Brain microvascular endothelial cell (primary cell): ENCODE results near the gene DPH3.
A peak's percentile ranks its signal among the peaks of the same experiment; 100 is the strongest.

Source experiments
- DNase-seq: peaks from one replicate; pipeline ENCODE4 v3.0.0-alpha.2; 2020
- H3K27ac ChIP-seq: fragments of 250-450 bp; sonication (Bioruptor Pico); 2 replicates; pipeline ENCODE4 v1.5.1; 2020; ENCODE audit warnings: mild to moderate bottlenecking, moderate library complexity
- H3K27me3 ChIP-seq: fragments of 250-450 bp; sonication (Bioruptor Pico); replicated peaks from 2 replicates; pipeline ENCODE4 v1.5.1; 2020; ENCODE audit warnings: mild to moderate bottlenecking
- H3K36me3 ChIP-seq: fragments of 250-450 bp; sonication (Bioruptor Pico); replicated peaks from 2 replicates; pipeline ENCODE4 v1.5.1; 2020; ENCODE audit warnings: mild to moderate bottlenecking
- H3K4me3 ChIP-seq: 2 replicates; pipeline ENCODE4 v1.5.1; 2011; ENCODE audit warnings: low read depth, mild to moderate bottlenecking, control low read depth, low read length, moderate library complexity
- in situ Hi-C: cut with HindIII; loops from 2 replicates; pipeline ENCODE4 v1.10.0; 2017; ENCODE audit warnings: low sequenced_read_pairs, low pct_ligation_motif_present
- TF ChIP-seq, protein P1 (sequence below): IDR thresholded peaks from 2 replicates; pipeline ENCODE4 v1.5.1; 2011; ENCODE audit warnings: low read depth, mild to moderate bottlenecking, moderate library complexity, low read length, control low read depth, inconsistent platforms; ENCODE audit errors: missing control alignments

Gene DPH3

DNA sequence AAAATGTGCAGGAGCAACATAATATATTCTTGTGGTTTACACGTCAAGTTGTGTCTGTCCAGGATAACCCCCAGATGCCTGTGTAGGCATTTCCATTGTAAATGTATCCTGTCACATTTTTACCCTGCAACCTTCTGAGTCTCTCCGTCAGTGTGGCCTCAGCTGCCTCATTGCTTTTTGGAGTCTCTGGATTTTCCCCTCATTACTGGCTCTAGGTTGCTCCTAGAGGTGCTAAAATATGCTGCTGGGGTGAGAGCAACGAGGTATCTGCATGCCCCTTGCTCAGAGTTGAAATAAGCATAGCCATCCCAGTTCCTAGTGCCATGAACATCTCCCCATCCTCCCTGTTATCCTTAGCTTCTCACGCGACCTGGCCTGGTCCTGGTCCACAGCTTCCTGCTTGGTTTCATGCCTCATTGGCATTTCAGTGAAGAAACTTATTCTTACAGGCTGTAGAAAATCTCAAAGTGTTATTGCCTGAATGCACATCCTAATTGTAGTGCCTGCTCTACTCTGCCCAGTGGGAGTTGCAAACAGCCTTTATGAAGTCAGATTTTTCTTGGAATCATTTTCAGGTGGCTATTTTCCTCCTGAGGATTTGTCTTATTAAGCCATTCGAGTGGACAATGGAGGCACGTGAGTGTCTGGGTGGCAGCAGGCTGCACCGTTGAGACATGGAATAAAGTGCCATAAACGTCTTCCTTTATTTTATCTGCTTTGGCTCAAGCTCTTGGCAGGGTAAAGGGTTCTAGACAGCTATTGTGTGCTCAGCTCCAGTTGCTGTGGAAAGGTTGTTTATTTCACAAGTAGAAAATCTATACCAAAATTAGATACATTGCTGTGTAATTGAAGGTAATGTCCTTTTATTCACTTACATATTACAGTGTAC lies 33.5 kb upstream of the DPH3 start:
- in situ Hi-C loops, result no loop called here
- no peak overlapping the region for H3K4me3 ChIP-seq
- no peaks in the 10 kb centered on the region for H3K27me3 ChIP-seq
- H3K27ac ChIP-seq, result no peak overlapping the region
- TF ChIP-seq, protein P1, sequence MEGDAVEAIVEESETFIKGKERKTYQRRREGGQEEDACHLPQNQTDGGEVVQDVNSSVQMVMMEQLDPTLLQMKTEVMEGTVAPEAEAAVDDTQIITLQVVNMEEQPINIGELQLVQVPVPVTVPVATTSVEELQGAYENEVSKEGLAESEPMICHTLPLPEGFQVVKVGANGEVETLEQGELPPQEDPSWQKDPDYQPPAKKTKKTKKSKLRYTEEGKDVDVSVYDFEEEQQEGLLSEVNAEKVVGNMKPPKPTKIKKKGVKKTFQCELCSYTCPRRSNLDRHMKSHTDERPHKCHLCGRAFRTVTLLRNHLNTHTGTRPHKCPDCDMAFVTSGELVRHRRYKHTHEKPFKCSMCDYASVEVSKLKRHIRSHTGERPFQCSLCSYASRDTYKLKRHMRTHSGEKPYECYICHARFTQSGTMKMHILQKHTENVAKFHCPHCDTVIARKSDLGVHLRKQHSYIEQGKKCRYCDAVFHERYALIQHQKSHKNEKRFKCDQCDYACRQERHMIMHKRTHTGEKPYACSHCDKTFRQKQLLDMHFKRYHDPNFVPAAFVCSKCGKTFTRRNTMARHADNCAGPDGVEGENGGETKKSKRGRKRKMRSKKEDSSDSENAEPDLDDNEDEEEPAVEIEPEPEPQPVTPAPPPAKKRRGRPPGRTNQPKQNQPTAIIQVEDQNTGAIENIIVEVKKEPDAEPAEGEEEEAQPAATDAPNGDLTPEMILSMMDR, result no peak
- H3K36me3 ChIP-seq, result no peaks in the 10 kb centered on the region
- DNase-seq, result no peak

DNA sequence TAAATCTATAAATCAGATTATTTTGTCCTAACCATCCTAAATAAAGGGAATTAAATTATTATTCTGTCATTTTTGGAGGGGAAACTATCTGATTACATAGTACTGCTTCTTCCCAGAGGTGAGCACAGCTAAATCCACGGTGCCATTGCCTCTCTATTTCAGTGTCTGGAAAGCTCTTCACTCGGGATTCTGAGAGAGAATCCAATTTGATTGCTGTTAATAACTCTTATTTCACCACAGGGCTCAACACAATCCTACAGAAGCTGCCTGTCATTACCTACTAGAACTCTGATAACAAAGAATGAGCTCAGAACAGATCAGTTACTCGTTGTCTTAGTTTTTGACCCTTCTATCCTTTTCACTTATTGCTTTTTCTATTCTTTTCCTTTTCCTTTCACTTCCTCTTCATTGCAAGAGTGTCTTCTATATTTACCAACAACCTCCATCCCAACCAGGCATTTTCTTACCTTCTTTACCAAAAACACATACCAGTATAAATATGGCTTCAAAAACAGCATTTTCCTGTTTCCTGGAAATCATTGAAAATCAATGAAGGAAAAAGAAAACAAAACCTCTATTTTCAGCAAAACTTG lies 30.7 kb upstream of the DPH3 start:
- Histone ChIP-seq H3K36me3 (no peaks in the 10 kb centered on the region), H3K4me3 (no peak overlapping the region), H3K27me3 (no peaks in the 10 kb centered on the region), H3K27ac (no peak overlapping the region)
- TF ChIP-seq, protein P1, result no peak
- in situ Hi-C loops, result no loop called here
- no peak for DNase-seq

DNA sequence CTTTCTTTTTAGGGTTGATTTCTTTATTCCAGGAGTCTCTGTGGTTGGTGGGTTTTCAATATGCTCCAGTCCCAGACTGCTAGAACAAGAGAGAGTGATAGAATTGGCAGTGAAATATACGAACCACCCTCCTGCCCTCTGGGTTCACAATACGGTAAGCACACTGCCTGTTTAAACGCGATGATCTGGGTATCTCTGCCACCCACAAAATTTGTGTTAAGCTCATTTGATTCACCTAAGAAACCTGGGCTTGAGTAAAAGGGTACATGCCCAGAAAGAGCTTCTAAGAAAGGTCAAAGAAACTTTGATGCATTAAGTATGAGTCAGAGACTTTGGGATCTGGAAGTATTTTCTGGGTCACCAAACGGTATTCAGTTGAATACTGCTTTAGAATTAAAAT lies 30.1 kb upstream of the DPH3 start:
- H3K27me3 ChIP-seq, result no peaks in the 10 kb centered on the region
- no peak overlapping the region for H3K4me3 ChIP-seq
- no peak overlapping the region for H3K27ac ChIP-seq
- no peaks in the 10 kb centered on the region for H3K36me3 ChIP-seq
- TF ChIP-seq, protein P1, result no peak
- in situ Hi-C loops, result no loop called here
- no peak for DNase-seq

DNA sequence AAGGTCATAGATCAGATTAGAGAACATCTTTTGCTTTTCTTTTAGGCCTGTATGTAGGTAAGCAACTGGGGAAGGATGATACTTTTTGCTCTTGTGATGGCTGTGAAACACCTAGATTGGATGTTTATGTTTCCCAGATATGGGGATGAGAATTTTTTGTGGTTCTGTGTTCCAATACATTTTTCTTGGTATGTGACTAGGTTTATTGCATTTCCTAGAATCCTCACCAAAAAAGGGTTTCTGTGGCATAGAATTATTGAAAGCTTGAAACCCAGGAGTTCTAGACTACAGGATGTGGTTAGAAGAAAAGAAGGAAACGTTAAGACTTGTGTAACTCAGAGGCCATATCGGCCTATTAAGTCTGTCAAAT lies 26.1 kb upstream of the DPH3 start:
- Histone ChIP-seq H3K4me3 (no peak overlapping the region), H3K27me3 (no peaks in the 10 kb centered on the region), H3K36me3 (no peaks in the 10 kb centered on the region), H3K27ac (no peak overlapping the region)
- TF ChIP-seq, protein P1, result no peak
- in situ Hi-C loops, result no loop called here
- DNase-seq, result no peak

DNA sequence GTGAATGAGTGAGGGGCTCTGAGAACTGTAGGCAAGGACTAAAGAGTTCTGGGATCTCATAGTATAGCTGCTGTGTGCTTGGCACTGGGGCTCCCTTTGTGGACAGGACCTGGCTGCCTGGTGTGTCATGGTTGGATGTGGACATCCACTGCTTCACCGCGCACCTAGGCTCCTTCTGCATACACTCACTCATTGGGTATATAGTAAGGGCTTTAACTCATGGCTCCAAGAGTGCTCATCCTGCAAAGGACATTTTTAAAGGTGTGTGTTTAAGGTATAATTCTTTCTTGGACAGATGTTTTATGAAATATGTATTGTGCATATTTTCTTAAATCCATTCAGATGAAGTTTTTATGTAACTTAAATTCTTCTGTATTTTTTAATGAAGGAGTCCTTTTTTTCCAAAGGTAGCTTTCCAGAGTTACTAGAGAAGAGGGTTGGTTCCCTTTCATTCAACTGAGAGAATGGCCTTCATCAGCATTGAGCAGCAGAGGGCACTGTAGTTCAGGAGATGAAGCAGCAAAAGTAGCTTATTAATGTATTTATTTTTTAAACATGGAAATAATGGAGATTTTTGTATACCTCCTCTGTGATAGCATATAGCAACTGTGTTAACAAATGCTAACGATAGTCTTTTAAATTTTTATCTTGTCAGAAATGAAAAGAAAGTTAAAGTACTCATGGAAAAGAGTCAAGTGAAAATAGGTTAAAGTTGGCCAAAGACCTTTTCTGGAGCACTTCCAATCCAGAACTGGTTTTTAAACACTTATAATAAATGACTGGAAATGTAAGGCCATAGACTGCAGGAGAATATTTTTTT lies 25.5 kb upstream of the DPH3 start:
- in situ Hi-C loops, result no loop called here
- Histone ChIP-seq H3K4me3 (no peak overlapping the region), H3K27ac (no peak overlapping the region), H3K27me3 (no peaks in the 10 kb centered on the region), H3K36me3 (no peaks in the 10 kb centered on the region)
- peak; percentile 51 for DNase-seq
- TF ChIP-seq, protein P1, result peak; percentile 83
